K562 (cell line): ENCODE results near the gene NOS1.

ENCODE experiments used
- CTCF ChIP-seq, 3 experiments: IDR thresholded peaks in 2 of 3; conservative IDR thresholded peaks in 1 of 3; 2 replicates each; pipeline ENCODE4 v1.5.1; 2011 to 2012; ENCODE audit warnings: low read length in 3 of 3, mild to moderate bottlenecking in 3 of 3, control low read depth in 2 of 3, improper control_type of control experiment in 1 of 3, inconsistent platforms in 1 of 3, low read depth in 1 of 3, mixed read lengths in 1 of 3, moderate library complexity in 1 of 3; ENCODE audit not compliant: insufficient read depth in 2 of 3
- GTF2F1 ChIP-seq: IDR thresholded peaks from 2 replicates; pipeline ENCODE4 v1.6.1; 2011; ENCODE audit warnings: low read depth, low read length, improper control_type of control experiment
- JUN ChIP-seq, 2 experiments: sonication (generic) in 1 of 2; formaldehyde crosslinking in 1 of 2; IDR thresholded peaks; 2 replicates each; pipeline versions ENCODE4 v1.6.1 to v1.8.0; 2012 to 2022; ENCODE audit warnings: borderline replicate concordance in 2 of 2, mild to moderate bottlenecking in 2 of 2, improper control_type of control experiment in 1 of 2, low read depth in 1 of 2, low read length in 1 of 2, missing genetic modification reagents in 1 of 2
- SAP30 ChIP-seq: fragments of 200-600 bp; sonication (generic); IDR thresholded peaks from 2 replicates; pipeline ENCODE4 v1.6.1; 2012; ENCODE audit warnings: borderline replicate concordance, low read depth, mild to moderate bottlenecking, moderate library complexity, low read length, control low read depth, inconsistent platforms; ENCODE audit not compliant: insufficient read depth, poor library complexity, severe bottlenecking
- XRCC5 ChIP-seq: fragments of 200-400 bp; formaldehyde crosslinking; IDR thresholded peaks from 2 replicates; pipeline ENCODE4 v1.6.1; 2017; ENCODE audit warnings: low read depth, mild to moderate bottlenecking, low read length
- ZNF282 ChIP-seq: sonication (generic); formaldehyde crosslinking; IDR thresholded peaks from 2 replicates; pipeline ENCODE4 v1.8.1; 2023; ENCODE audit warnings: missing genetic modification reagents
- ZZZ3 ChIP-seq: fragments of 450-650 bp; IDR thresholded peaks from 2 replicates; pipeline ENCODE4 v1.6.1; 2016; ENCODE audit warnings: antibody characterized with exemption, mild to moderate bottlenecking, moderate library complexity
- TF ChIP-seq, protein P1 (sequence below): fragments of 450-650 bp; formaldehyde crosslinking; IDR thresholded peaks from 2 replicates; pipeline ENCODE4 v1.4.0; 2020; ENCODE audit warnings: mild to moderate bottlenecking, moderate library complexity
- TF ChIP-seq, protein P2 (sequence below): sonication (generic); formaldehyde crosslinking; IDR thresholded peaks from 2 replicates; pipeline ENCODE4 v1.8.1; 2023; ENCODE audit warnings: mild to moderate bottlenecking, missing genetic modification reagents

- no peak for TF ChIP-seq ZNF282
- TF ChIP-seq, protein P1, sequence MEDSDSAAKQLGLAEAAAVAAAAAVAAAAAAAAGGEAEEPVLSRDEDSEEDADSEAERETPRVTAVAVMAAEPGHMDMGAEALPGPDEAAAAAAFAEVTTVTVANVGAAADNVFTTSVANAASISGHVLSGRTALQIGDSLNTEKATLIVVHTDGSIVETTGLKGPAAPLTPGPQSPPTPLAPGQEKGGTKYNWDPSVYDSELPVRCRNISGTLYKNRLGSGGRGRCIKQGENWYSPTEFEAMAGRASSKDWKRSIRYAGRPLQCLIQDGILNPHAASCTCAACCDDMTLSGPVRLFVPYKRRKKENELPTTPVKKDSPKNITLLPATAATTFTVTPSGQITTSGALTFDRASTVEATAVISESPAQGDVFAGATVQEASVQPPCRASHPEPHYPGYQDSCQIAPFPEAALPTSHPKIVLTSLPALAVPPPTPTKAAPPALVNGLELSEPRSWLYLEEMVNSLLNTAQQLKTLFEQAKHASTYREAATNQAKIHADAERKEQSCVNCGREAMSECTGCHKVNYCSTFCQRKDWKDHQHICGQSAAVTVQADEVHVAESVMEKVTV: no peak
- TF ChIP-seq CTCF (IDR thresholded peaks at IDR 0.05 in 2 of 3, conservative IDR thresholded peaks at IDR 0.05 in 1 of 3; ENCODE audit: insufficient read depth in 2 of 3, low read depth in 1 of 3, low read length in 3 of 3): no peak
- TF ChIP-seq SAP30: no peak
- TF ChIP-seq, protein P2, sequence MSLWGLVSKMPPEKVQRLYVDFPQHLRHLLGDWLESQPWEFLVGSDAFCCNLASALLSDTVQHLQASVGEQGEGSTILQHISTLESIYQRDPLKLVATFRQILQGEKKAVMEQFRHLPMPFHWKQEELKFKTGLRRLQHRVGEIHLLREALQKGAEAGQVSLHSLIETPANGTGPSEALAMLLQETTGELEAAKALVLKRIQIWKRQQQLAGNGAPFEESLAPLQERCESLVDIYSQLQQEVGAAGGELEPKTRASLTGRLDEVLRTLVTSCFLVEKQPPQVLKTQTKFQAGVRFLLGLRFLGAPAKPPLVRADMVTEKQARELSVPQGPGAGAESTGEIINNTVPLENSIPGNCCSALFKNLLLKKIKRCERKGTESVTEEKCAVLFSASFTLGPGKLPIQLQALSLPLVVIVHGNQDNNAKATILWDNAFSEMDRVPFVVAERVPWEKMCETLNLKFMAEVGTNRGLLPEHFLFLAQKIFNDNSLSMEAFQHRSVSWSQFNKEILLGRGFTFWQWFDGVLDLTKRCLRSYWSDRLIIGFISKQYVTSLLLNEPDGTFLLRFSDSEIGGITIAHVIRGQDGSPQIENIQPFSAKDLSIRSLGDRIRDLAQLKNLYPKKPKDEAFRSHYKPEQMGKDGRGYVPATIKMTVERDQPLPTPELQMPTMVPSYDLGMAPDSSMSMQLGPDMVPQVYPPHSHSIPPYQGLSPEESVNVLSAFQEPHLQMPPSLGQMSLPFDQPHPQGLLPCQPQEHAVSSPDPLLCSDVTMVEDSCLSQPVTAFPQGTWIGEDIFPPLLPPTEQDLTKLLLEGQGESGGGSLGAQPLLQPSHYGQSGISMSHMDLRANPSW (CRISPR knock-in tag): no peak
- TF ChIP-seq JUN (IDR thresholded peaks at IDR 0.05; ENCODE audit: borderline replicate concordance, low read depth, low read length): no peak
- no peak for TF ChIP-seq JUN (CRISPR knock-in tag; IDR thresholded peaks at IDR 0.05; ENCODE audit: borderline replicate concordance)
- no peak for TF ChIP-seq ZZZ3
- TF ChIP-seq GTF2F1: no peak
- TF ChIP-seq XRCC5: no peak
Measured at GRCh38 chr12:117207675-117208074, 153.8 kb downstream of the NOS1 start.
